HPDE6-E6E7 (cell line): Measurements from ENCODE around the gene TMEM79.

Experiments used
- DNase-seq: peaks from one replicate; pipeline ENCODE4 v3.0.0; 2011; ENCODE audit warnings: missing footprints; ENCODE audit errors: extremely low spot score

Gene TMEM79

DNA sequence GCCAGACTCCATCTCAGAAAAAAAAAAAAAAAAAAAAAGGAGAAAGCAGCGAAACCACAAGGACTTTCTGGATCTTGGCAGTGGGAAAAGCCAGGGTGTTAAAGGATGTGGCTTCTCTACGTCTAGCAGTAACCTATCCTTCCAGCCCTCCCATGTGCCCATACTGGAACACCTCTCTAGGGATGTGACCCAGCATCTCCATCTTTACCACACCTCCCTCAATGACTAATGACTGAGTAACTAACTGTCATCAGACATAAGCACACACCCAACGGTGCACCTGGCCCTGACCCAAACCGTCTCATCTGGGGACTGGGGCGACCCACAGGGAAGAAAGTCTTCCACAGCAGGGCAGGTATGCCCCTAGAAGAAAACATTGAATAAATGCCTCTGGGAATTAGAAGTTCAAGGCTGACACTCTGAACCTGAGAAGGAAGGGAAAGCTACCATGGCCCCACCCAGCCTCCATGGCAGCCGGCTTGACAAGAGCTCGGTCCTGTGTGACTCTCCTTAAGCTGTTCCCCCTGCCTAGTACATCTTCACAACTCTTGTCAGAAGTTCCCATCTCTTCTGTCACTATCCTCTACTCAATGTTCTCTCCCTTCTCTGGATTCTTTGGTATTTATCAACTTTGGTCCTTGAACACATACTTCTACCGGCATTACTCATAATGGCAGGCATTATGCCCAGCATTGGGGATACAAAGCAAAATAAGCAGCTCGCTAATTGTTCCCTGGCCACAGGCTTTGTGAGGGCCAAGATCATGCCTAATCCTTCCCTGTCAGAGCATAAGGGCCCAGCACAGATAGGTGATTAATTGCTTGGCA is 21.5 kb upstream of the TMEM79 start:
- DNase-seq: peak; percentile 91

DNA sequence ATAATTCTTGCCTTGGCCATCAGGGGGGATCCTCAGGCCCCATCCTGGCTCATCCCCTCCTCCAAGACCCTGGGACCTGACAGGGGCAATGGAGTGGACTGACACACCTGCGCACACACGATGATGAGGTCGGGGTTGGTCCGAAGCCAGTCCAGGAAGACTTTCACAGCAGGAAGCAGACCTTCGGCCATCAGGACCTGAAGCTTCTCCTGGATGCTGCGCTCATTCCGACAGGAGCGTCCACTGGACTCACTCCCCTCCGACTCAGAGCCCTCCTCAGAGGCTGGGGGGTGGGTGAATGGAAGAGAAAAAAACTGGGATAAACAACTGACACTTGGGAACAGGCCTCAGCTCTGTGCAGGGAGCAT is 20.9 kb upstream of the TMEM79 start:
- no peak for DNase-seq

DNA sequence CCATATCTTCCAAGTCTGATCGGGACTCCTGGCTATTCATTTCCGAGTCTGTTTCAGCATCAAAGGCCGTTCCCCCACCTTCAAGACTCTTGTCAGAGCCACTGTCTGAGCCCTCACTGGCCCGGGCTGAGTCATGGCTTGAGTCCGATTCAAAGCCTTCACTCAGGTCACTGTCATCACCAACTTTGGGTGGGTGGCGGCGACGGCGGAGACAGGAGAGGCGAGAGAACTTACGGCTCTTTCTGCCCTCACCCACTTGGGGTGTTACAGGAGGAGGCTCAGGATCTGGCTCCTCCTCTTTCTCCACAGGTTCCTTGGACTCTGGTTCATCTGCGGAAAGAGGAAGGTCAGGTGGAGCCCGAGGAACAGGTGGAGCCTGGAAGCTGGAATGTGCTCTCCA is 18.1 kb upstream of the TMEM79 start:
- DNase-seq: no peak

DNA sequence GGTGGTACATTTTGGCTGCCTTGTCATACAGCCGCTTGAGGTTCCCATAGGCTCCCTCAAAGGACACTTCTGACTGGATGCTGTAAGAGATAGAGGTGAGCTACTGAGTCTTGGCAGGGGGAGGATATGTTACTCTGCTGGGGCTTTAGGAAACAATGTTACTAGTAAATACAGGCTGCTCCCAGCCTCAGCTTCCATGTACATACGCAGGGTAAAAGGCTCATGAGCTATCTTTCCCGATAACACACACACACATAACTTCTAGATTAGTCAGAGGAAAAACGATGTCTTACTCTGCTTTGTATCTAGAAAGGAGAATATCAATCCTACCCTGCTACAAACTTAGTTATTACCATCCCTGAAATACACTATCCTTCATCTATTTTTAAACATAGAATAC is 15.8 kb upstream of the TMEM79 start:
- DNase-seq: no peak

DNA sequence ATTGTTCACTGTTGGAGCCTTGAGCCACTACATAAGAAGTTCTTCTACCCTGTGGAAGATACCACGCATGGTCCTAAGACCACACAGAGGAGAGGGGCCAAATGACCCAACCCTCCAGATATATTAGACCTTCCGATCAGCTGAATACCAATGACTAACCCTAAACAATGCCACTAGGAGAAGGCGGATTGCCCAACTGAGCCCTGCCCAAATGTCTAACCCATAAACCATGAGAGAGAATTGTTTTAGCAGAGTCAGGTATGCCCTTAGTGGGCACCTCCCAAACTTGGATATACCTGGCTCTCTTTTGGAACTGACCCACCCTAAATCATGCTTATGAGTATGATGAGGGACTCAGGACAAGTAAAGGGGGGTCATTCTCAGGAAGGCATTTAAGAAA is 13.8 kb upstream of the TMEM79 start:
- DNase-seq: no peak

DNA sequence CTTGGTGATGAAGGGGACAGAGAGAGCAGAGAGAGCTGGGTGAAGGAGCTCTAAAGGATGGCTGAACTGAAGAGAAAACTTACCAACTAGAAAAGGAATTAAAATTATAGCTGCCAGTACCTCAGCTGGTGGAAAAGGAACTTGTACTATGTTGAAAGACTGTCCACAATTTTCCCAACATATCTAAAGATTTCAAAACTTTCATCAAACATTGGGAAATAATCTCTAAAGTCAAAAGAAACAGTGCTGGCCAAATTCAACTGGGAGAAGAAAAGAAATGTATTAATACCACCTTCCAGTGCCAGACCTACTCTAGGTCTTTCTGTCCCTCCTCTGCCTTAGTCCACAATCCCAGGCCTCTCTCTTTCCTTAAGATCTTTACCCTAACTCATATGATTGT is 7.6 kb upstream of the TMEM79 start:
- no peak for DNase-seq

DNA sequence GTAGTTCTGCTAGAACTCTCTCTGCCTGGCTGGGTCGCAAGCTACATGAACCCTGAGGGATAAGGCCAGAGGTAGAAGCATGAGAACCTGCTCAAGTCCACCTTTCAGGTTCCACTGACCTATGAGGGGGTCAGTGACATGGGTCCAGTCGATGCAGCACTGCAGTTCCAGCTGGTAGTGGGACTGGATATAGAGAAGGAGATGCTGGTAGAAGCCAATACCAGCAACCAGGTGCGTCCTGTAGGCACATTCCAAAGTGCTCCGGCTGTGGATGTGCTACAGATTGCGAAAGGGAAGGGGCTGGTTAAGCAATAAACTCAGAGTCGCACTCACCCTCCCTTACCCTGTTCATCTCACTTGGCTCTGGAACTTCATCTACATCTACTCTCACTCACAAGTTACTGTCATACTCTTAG is 7.2 kb upstream of the TMEM79 start:
- DNase-seq: no peak

DNA sequence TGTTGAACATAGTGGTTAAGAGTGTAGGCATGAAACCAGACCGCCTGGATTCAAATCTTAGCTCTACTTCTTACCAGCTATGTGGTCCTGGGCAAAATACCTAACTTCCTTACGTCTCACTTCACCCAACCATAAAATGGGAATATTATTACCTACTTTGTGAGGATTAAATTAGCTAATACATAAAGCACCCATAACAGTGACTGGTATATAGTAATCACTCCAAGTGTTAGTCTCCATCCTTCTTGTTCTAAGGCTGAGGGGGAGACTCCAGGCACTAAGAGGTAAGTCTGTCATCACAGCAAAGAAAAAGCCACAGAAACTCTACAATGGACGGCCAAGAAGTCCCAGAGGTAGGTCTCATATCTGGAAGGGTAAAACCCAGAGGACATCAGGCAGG is 4.3 kb upstream of the TMEM79 start:
- no peak for DNase-seq

DNA sequence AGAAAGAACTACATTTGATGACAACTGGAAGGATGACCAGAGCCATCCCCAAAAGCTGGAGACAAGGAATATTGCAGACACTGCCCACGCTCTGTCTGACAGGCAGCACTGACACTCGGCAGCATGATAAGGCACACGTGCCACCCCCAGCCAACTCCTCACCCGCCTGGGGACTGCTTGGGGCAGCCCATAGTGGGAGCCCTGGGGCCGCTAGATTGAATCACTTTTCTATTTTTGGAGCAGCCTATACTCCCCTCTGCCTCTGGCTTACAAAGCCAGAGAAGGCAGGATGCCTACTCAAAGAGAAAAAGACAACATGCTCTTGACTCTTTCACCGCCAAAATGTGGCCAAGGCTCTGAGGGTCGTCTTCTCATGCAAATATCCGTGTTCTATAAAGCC is 2.8 kb upstream of the TMEM79 start:
- no peak for DNase-seq

DNA sequence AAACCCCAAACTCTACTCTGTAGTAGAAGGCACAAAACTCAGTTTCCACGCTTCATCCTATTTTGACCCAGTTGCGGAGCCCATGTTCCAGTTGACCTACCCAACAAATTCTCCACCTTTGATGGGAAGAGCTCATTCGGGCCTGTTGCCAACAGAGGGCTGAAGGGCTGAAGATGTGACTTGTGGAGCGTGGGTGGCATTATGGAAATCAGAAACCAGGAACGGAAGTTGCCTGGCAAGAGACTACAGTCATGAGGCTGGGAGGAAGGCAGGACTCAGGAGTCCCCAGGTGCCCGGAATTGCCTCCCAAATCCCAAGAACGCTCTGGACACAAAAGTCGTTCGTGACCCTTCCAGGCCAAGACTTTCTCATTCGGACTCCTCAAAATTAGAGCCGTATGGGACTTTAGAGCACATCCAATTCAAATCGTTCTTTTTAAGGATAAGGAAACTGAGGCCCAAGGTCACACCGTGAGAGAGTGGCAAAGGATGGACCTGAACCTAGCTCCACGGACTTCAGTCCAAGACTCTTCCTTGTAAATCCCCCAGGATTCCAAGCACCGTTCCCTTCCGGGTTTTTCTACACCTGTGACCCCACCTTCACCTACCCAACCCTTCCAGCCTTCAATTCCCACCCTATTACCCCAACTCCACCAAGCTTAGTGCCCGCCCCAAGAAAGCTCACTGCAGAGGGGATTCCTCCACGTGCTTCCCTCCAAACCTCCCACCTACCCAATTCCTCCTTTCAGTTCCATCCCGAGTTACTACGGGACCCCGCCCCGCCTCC is 2.2 kb upstream of the TMEM79 start:
- DNase-seq: no peak

DNA sequence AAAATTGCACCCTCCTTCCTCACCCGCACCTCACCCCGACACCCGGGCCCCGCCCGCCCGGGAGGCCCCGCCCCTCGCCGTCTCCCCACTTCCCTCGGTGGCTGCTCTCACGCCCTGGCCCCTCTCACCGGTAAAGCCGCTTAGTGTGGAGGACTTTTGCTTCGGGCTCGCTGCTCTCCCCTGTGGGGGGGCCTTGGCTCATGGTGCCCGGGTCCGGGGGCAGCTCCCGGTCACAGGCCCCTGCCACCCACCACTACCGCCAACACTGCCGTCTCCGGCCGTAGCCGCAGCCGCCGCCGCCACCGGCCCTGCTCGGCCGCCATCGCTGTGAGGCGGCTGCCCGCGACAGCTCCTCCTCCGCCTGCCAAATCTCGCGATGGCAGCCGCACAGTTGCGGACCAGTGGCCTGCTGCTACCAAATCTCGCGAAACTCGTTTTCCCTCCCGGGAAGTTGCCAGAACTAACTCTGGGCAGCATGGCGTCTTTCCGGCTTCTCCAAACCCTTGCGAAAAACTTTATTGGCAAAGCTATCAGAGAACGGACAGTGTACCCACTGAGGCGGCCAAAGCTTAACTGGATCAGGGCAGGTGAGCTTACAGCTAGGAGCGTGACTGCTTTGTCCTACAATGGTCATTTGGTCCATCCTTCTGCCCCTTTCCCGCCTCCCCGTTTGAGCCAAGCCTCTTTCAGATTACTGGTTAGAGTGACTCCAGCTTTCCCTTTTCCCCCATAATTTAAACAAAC is 1.5 kb upstream of the TMEM79 start, which contains the start of gene SMG5:
TSS of gene SMG5 (minus strand) at position 347 of the 744 bp plus-strand sequence. CDS start at position 202, 145 bp downstream.
- peak; percentile 93 for DNase-seq

DNA sequence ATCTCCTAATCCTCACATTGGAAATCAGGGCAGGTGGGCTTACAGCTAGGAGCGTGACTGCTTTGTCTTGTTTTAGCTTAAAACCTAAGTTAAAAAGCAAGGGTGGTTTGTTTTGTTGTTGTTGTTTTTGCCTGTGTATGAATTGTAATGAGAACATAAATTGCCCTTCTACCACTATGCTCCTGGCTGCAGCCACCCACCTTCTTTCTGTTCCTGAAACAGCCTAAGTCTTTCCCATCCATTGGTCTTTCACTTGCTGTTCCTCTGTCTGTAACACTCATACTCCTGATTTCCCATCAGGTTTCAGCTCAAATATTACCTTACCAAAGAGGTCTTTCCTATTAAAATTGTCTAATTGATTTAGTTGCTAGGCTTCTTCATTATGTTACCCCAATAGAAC is 604 bp upstream of the TMEM79 start:
- DNase-seq: no peak

DNA sequence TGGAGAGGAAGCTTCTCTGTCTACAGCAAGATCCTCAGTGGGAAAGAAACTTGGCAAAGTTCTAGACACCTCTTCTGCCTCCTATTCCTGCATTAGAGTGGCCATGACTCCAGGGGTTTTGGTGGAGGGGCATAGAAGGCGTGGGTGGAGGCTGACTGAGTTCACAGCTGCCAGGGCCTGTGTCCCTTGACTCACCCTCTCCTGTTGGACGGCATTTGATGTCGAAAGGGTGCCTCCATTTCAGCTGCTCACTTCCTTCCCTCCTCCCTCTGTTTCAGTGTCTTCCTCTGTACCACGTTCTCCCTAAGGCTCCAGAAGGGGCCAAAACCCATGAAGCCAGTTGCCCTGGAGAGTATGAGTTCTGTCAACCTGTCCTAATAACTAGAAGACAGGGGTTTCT is 632 bp downstream of the TMEM79 start:
- no peak for DNase-seq

DNA sequence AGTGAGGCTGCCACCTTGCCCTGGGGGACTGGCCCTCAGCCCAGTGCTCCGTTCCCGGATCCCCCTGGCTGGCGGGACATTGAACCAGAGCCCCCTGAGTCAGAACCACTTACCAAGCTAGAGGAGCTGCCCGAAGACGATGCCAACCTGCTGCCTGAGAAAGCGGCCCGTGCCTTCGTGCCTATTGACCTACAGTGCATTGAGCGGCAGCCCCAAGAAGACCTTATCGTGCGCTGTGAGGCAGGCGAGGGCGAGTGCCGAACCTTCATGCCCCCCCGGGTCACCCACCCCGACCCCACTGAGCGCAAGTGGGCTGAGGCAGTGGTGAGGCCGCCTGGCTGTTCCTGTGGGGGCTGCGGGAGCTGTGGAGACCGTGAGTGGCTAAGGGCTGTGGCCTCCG is 1.3 kb downstream of the TMEM79 start:
- DNase-seq: no peak

DNA sequence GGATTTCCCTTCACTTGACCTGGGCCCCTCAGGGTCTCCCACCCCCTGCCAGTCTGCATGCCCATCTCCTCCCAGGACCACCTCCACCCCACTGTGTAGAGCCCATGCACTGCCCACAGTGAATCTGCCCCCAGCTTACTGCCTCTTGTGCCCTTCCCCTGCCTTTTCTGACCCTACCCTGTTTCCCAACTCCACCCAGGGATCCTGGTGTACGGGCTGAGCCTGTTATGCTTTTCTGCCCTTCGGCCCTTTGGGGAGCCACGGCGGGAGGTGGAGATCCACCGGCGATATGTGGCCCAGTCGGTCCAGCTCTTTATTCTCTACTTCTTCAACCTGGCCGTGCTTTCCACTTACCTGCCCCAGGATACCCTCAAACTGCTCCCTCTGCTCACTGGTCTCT is 1.9 kb downstream of the TMEM79 start:
- DNase-seq: no peak

DNA sequence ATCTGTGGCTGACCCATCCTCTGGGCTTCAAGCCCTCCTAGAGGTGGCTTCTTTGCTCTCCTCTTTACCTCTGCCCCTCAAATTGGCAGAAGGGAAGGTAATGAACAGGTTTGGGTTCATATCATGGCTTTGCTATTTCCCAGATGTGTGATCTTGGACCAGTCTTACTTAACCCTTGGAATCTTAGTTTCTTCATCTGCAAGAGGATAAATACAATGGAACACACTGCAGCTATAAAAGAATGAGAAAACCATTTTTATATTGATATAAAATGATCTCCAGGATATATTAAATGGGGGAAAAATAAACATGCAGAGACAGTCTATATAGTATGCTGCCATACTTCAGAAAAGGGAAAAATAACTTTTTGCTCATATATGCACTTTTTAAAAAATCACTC is 5.7 kb downstream of the TMEM79 start:
- no peak for DNase-seq

DNA sequence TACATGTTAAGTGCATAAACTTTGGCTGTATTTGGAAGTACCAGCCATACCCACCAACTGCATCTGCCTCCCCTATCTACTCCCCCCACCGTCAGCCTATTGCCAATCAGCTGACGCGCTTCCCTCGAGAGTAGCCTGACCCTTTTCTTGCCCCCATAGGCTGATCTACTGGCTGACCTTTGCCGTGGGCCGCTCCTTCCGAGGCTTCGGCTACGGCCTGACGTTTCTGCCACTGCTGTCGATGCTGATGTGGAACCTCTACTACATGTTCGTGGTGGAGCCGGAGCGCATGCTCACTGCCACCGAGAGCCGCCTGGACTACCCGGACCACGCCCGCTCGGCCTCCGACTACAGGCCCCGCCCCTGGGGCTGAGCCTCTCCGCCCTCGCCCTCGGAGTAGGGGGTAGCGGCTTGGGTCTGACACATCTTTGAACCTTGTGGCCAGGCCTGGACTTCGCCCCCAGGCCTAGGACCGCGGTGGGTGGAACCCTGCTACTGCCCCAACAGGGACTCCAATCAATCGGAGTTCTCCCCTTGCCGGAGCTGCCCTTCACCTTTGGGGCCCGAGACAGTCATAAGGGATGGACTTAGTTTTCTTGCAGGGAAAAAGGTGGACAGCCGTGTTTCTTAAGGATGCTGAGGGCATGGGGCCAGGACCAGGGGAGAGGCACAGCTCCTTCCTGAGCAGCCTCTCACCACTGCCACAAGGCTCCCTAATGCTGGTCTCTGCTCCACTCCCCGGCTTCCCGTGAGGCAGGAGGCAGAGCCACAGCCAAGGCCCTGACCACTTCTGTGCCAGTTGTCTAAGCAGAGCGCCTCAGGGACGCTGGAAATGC is 7.3 kb downstream of the TMEM79 start:
- DNase-seq: peak; percentile 88

DNA sequence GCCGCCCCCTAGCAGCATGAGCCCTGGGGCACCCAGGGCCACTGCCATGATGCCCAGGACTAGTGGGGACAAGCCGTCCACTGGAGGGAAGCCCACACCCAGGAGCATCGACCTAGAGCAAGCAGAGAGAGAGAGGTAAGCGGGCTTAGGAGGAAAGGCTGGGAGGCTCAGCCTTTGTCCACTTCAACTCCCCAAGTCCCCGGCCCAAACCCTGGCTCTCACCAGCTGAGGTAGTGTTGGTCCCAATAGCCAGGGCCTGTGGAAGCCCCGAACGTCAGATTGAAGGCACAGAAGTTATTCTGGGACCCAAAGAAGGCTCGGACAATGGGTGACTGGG is 8.9 kb downstream of the TMEM79 start:
- no peak for DNase-seq

DNA sequence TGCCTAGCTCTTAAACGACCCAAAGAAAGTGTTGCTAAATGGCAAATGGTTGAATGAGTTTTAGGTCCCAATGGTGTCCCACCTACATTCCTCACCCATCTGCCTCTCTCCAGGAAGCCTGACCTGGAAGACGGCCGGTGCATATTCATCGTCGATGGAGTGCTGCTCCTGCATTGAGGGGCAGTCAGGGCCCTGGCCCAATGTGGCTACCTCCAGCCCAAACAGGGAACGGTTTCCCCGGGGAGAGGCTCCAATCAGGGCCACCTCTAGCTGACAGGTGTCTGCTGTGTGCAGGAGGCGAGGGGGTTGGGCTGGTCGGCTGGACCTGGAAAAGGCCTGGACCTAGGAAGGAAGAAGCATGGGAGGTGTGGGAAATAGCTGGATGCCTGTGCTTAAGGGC is 9.8 kb downstream of the TMEM79 start:
- no peak for DNase-seq

DNA sequence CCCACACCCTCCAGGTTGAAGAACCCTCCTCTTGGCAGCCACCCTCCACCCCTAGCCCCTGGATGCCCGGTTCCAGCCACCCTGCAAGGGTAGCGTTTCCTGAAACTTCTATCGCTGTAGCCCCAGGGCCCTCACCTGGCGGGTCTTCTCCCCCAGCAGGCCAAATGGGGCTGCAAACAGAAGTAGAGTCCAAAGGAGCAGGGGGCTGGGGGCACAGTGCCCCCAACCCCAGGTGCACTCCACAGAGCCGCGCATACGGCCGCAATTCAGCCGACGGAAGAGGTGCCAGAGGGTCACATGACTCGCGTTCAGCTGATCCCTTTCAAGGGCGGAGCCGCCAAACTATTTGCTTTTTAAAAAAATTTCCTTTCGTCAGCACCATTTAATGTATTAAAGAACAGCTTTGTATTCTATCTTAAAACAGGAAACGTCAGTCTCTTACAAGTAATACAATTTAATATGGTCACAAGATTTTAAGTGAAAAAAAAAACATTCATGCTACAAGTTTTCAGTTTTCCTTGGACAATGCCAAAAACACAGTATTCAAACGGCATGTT is 11.3 kb downstream of the TMEM79 start, which contains the start of gene GLMP:
TSS of gene GLMP (minus strand) at position 289 of the 557 bp plus-strand sequence. CDS start at position 255, 34 bp downstream.
- DNase-seq: peak; percentile 39

DNA sequence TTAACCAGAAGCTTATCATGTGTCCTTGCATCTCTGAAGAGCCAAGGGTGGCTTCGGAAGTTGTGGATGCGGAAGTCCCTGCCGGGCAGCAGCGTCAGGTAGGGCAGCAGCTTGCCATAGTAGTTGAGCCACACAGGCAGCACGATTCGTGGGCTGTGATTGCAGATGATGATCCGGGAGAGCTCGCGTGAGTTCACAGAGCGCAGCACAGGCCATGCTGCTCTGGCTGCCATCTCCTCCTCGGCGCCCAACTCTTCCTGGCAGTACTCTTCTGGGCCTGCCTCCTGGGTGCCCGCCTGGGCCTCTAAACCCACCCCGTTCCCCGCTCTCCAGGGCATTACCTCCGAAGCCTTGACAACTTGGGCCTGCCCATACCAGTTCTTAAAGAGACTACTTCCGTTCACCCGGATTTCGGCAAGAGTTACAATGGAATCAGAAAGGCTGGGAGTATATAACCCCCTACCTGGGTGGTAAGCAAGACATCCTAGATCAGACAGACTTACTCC is 14.8 kb downstream of the TMEM79 start, which contains the start of gene VHLL:
TSS of gene VHLL (minus strand) at position 456 of the 506 bp plus-strand sequence. CDS start at position 338, 118 bp downstream.
- DNase-seq: no peak
